Measurements from ENCODE around the gene MAMDC2. TPM values are rescaled to one million over a fixed set of nuclear protein-coding genes. Genes with fewer than 3 reads are reported as not detected.

MAMDC2 gene
- total RNA-seq, 1 experiment from 2014 or later: 0.26 TPM

- no TSS peak for BruUV-seq (replicated peaks)
- CTCF ChIA-PET: no interaction called here
- H3K4me3 Mint-ChIP-seq (ENCODE audit: low read depth, unreplicated experiment): no peak overlapping the region
- H3K27me3 Mint-ChIP-seq (ENCODE audit: unreplicated experiment): no peaks in the 10 kb centered on the region
- no peaks in the 10 kb centered on the region for H3K36me3 Mint-ChIP-seq (ENCODE audit: insufficient read depth, unreplicated experiment)
- TF ChIP-seq CTCF (IDR thresholded peaks at IDR 0.05; ENCODE audit: unreplicated experiment): no peak
- no peak overlapping the region for H3K27ac Mint-ChIP-seq (ENCODE audit: unreplicated experiment)
- no peak for DNase-seq
- no peaks in the 10 kb centered on the region for H3K4me1 Mint-ChIP-seq (ENCODE audit: low read depth, unreplicated experiment)
- intact Hi-C loops (cut with micrococcal nuclease; ENCODE audit: unreplicated experiment): no loop called here
- H3K9me3 Mint-ChIP-seq (ENCODE audit: low read depth, unreplicated experiment): no peaks in the 10 kb centered on the region
Measured at GRCh38 chr9:70007831-70008230, 35.8 kb upstream of the MAMDC2 start.

GRCh38 chr9:70010015-70010414, 33.6 kb upstream of the MAMDC2 start:
- Mint-ChIP-seq H3K27me3 (ENCODE audit: unreplicated experiment) (no peaks in the 10 kb centered on the region), H3K4me3 (ENCODE audit: low read depth, unreplicated experiment) (no peak overlapping the region), H3K9me3 (ENCODE audit: low read depth, unreplicated experiment) (no peaks in the 10 kb centered on the region), H3K36me3 (ENCODE audit: insufficient read depth, unreplicated experiment) (no peaks in the 10 kb centered on the region), H3K27ac (ENCODE audit: unreplicated experiment) (no peak overlapping the region), H3K4me1 (ENCODE audit: low read depth, unreplicated experiment) (peaks cover 9% of the 10 kb centered on the region)
- intact Hi-C loops (cut with micrococcal nuclease; ENCODE audit: unreplicated experiment): no loop called here
- BruUV-seq (replicated peaks): no TSS peak
- no peak for TF ChIP-seq CTCF (IDR thresholded peaks at IDR 0.05; ENCODE audit: unreplicated experiment)
- CTCF ChIA-PET: no interaction called here
- no peak for DNase-seq

- CTCF ChIA-PET: no interaction called here
- H3K27ac Mint-ChIP-seq (ENCODE audit: unreplicated experiment): no peak overlapping the region
- no peak for DNase-seq
- no peaks in the 10 kb centered on the region for H3K27me3 Mint-ChIP-seq (ENCODE audit: unreplicated experiment)
- no peaks in the 10 kb centered on the region for H3K9me3 Mint-ChIP-seq (ENCODE audit: low read depth, unreplicated experiment)
- no peak for TF ChIP-seq CTCF (IDR thresholded peaks at IDR 0.05; ENCODE audit: unreplicated experiment)
- H3K4me1 Mint-ChIP-seq (ENCODE audit: low read depth, unreplicated experiment): peaks cover 9% of the 10 kb centered on the region
- no TSS peak for BruUV-seq (replicated peaks)
- no peak overlapping the region for H3K4me3 Mint-ChIP-seq (ENCODE audit: low read depth, unreplicated experiment)
- intact Hi-C loops (cut with micrococcal nuclease; ENCODE audit: unreplicated experiment): no loop called here
- no peaks in the 10 kb centered on the region for H3K36me3 Mint-ChIP-seq (ENCODE audit: insufficient read depth, unreplicated experiment)
Measured at GRCh38 chr9:70011366-70011765, 32.3 kb upstream of the MAMDC2 start.

- DNase-seq: no peak
- Mint-ChIP-seq H3K9me3 (ENCODE audit: low read depth, unreplicated experiment) (no peaks in the 10 kb centered on the region), H3K4me1 (ENCODE audit: low read depth, unreplicated experiment) (peaks cover 9% of the 10 kb centered on the region), H3K27ac (ENCODE audit: unreplicated experiment) (no peak overlapping the region), H3K36me3 (ENCODE audit: insufficient read depth, unreplicated experiment) (no peaks in the 10 kb centered on the region), H3K27me3 (ENCODE audit: unreplicated experiment) (no peaks in the 10 kb centered on the region), H3K4me3 (ENCODE audit: low read depth, unreplicated experiment) (no peak overlapping the region)
- TF ChIP-seq CTCF (IDR thresholded peaks at IDR 0.05; ENCODE audit: unreplicated experiment): no peak
- BruUV-seq (replicated peaks): no TSS peak
- intact Hi-C loops (cut with micrococcal nuclease; ENCODE audit: unreplicated experiment): no loop called here
- CTCF ChIA-PET: no interaction called here
Measured at GRCh38 chr9:70012569-70012968, 31.1 kb upstream of the MAMDC2 start.

Measured in Calu3 (cell line).